GM19438 (cell line): ENCODE data around the gene CACNA2D3.

Source experiments
- ATAC-seq: cut with Tn5 transposase; IDR thresholded peaks from one replicate; pipeline ENCODE4 v1.9.1; 2021; ENCODE audit warnings: low read depth; ENCODE audit not compliant: unreplicated experiment

The CACNA2D3 gene

DNA sequence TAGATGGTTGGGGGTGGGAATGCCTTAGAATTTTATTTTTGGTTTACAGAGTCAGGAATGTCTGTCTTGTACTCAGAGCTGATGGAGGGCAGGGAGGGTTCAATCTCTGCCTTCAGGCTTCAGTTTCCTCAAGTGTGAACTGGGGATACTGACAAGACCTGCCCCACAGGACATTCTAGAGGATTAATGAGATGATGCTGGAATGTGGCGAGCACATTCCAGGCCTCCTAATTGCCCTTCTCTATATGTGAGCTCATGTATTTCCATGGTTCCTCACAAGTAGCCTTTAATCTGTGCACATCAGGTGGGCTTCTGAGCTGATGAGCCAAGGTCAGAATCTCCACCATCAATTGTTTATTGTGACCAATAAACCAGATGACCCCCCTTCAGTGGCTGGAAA is 90.4 kb downstream of the CACNA2D3 start:
- ATAC-seq, result no peak

DNA sequence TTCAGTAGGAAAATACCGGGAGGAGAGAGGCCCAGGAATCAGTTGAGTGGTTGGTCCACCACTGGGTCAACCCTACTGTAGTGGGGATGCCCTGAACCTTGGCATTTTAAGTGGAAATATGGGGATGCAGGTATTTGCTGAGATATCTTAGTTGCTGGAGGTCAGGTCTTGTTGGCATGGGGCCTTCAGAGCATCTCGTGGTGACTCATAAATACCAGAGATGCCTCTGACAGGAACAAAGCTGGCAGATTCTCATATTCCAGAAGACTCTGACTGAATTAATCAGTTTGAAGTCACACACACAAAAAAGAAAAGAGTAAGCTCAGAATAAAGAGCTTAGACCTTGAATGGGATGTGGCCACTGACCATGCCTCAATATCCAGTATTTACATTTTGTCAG is 91.6 kb downstream of the CACNA2D3 start:
- no peak for ATAC-seq

GRCh38 chr3:54214845-54215244 is 92.5 kb downstream of the CACNA2D3 start:
- no peak for ATAC-seq

DNA sequence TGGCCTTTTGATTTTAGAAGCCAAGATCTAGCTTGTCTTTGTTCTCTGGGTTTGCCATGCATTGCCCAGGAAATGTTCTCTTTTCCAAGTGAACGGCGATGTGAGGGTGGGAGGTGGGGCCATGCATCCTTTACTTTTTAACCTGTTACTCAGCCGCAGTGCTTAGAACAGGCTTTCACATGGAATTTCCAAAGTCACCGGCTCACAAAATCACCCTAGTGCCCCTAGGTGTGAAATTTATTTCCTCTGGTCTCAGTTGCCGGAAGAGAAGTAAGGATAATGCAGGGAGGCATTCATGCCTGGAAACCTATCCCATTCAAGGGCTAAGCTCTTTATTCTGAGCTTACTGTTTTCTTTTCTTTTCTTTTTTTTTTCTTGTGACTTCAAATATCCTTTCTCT is 93.2 kb downstream of the CACNA2D3 start:
- no peak for ATAC-seq

DNA sequence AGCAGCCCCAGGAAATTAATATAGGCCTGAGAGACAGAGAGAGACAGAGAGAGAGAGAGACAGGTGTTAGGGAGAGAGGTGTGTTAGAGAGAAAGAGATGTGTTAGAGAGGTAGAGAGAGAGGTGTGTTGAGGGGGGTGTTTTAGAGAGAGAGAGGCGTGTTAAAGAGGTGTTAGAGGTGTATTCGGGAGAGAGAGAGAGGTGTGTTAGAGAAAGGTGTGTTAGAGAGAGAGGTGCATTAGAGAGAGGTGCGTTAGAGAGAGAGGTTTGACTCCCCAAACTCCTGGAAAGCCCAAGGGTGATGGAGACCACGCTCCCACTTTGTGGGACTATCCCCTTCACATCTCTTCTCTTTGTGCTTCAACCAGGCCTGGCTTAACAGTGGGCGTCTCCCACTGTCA is 95.5 kb downstream of the CACNA2D3 start:
- no peak for ATAC-seq

- ATAC-seq, result no peak
Observed at GRCh38 chr3:54222316-54222715, 100.0 kb downstream of the CACNA2D3 start.

GRCh38 chr3:54223063-54223462 is 100.7 kb downstream of the CACNA2D3 start:
- no peak for ATAC-seq

- no peak for ATAC-seq
Observed at GRCh38 chr3:54225841-54226528, 103.6 kb downstream of the CACNA2D3 start.

DNA sequence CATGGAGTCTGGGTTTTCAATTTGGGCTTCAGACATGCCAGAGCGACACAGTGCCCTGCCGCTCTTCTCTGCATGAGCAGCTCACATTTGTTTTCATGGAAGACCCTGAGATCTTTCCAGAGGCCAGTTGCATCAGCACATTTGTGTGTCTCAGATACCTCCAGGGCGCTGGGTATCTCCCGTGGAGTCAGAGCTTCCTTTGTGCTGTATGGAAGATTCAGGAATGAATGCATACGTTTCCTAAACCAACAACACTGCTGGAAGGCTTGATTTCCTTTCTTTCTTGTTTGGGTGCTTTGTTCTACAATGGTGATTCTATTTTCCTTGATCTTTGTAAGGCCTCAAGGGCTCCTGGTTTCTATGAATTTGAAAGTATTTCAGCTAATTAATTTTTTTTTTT is 106.5 kb downstream of the CACNA2D3 start:
- ATAC-seq, result no peak

DNA sequence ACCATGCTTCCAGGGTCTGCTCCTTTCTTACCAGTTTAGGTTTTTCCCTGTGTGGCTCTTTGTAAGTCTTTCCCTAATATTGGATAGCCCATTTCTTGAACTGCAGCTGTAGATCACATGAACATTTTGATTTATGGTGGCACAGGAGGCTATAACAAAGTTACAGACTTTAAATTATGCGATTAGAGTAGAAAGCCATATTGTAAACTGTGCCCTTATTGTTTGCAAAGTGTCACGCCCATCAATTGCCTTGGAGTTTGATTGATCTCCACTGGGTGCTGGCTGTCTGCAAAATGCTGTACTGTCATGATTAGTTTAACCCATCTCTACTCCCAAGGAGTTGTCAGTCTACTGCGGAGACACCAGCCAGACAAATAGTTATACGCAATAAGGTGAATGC is 110.3 kb downstream of the CACNA2D3 start:
- no peak for ATAC-seq

DNA sequence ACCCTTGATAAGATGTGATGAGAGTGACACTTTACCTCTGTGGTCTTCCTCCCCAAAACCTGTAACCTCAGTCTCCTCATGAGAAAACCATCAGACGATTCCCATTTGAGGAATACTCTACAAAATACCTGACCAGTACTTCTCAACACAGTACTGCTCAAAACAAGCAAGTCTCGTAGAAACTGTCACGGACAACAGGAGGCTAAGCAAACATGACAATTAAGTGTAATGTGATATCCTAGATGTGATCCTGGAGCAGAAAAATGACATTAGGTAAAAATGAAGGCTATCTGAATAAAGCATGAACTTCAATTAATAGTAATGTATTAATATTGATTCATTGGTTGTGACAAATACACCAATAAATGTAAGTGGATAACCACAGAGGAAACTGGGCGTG is 113.6 kb downstream of the CACNA2D3 start:
- no peak for ATAC-seq

DNA sequence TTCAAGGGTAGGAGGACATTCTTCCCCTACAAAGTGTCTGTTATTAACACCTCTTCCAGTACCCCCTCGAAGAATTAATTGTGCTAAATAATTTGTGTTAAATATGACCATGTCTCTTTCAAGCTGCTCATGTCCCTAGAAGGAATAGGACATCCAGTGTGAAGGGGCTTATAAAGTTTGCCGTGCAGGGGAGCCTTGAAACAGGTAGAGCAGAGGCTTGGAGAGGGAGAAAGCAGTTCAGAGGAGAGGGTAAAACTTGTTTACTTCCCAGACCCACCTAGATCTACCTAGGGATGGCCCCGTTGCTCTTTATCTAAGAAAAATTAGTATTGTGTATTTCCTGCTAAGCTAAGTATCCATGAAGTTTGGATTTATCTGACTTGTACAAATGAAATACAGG is 114.8 kb downstream of the CACNA2D3 start:
- no peak for ATAC-seq

DNA sequence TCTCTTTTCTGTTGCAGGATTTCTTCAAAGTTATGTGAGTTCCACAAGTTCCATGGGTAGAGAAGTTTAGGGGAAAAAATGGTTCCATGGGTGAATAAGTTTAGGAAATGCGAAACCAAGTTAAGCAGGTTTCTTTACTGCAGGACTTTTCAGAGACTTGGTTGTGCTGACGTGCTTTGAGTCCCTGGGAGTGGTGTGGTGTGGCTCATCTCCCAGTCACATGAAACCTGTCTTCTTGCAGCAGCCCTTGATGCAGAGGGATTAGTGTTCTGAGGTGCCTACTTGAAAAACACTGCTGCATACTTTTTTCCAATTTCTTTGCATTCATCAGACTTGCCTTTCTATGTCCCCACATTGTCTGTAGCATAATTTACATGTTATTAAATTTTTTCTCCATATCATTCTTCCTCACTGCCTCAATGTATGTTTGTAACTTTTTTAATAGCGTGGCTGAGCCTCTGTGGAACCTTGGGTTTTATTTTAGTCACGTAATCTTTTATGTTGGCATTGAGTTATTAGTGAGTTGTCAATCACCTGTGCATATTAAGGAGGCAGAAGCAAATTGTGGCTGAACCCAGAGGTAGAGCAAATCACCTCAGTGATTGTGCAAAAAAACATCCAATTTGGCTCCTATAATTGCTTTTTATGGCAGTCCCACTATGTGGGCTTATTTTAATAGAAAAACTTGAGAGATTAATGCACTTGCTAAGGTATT is 115.6 kb downstream of the CACNA2D3 start:
- ATAC-seq, result no peak

DNA sequence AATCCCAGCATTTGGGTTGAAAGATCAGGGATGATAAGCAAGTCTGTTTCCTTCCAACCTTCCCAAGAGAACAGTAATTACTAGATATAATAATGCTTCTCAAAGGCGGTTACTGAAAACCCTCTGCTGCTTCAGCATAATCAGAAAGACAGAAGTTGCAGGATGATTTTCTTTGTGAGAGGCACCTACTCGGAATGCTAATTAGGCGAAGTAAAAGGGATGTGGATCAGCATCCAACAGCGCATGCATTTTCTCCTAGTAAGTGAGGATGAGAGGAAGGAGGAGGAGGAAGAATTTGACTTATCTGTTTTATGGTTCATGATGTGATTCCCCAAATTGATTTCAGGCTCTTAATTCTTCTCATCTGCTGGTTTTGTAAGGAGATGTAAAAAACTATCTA is 118.0 kb downstream of the CACNA2D3 start:
- no peak for ATAC-seq

DNA sequence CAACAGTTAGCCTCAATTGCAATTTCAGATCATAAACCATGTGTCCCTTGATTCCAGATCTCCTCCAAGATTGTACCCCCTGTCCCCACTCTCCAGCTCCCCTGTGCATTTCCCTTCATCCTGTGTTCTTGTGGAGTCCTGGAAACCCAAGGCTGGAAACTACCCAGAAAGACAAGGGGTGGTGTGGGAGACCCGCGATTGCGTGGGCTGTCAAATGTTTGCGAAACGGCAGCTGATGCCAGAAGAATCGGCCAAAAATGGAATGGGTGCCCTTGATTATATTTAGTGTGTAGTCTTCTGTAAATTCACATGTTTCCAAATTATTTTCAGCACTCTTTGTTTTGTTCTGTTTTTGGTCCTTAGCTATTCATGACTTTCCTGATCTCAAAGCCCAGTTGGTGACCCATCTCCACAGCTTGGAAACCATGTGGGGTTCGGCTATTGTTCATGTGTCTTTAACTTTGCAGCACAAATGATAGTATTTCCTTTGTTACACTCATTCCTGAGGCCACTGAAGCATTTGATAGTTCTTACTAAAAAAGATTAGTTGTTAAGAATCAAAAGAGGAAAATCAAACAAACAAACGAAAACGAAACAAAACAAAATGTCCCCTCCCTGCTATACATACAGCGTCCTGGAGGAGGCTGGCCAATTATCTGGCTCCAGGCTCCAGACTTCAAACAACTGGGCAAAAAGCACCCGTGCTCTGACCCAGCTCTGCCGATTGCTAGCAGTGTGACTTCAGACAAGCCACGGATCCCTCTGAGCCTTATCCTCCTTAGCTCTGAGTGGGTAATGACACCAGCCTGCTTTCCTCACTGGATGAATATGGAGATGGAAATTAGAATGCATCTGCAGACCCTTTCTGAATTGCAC is 120.9 kb downstream of the CACNA2D3 start:
- ATAC-seq, result no peak

- ATAC-seq, result no peak
Observed at GRCh38 chr3:54243960-54244682, 121.8 kb downstream of the CACNA2D3 start.

- no peak for ATAC-seq
Observed at GRCh38 chr3:54251705-54252104, 129.4 kb downstream of the CACNA2D3 start.

GRCh38 chr3:54257125-54257720 is 134.9 kb downstream of the CACNA2D3 start:
- ATAC-seq, result no peak

- ATAC-seq, result no peak
Observed at GRCh38 chr3:54259636-54260035, 137.3 kb downstream of the CACNA2D3 start.

GRCh38 chr3:54261141-54261540 is 138.8 kb downstream of the CACNA2D3 start:
- no peak for ATAC-seq
